GM23338 (cell line): ENCODE results near the gene CARMIL1. TPM values are rescaled to one million over a fixed set of nuclear protein-coding genes. Genes with fewer than 3 reads are reported as not detected.

Experiments used
- ATAC-seq: fragments of 200-7000 bp; cut with Tn5 transposase; 3 replicates; pipeline ENCODE4 v1.9.1; 2020
- DNase-seq: peaks from one replicate; pipeline ENCODE4 v3.0.0-alpha.2; 2015; ENCODE audit warnings: low spot score
- H2AFZ ChIP-seq: fragments of 200-600 bp; sonication (generic); 2 replicates; pipeline ENCODE4 v1.8.0; 2016; ENCODE audit warnings: antibody characterized with exemption, mild to moderate bottlenecking, moderate library complexity
- H3F3A ChIP-seq: fragments of 200-600 bp; sonication (generic); replicated peaks from 2 replicates; pipeline ENCODE4 v1.8.0; 2017; ENCODE audit warnings: antibody characterized with exemption, mixed run types, low read depth
- H3K27ac ChIP-seq: fragments of 200-600 bp; sonication (generic); 2 replicates; pipeline ENCODE4 v1.6.1; 2016; ENCODE audit warnings: low read depth
- H3K27me3 ChIP-seq: fragments of 200-600 bp; sonication (generic); 2 replicates; pipeline ENCODE4 v1.8.0; 2016; ENCODE audit warnings: mild to moderate bottlenecking, mixed run types, moderate library complexity; ENCODE audit not compliant: insufficient read depth
- H3K36me3 ChIP-seq: fragments of 200-600 bp; sonication (generic); 2 replicates; pipeline ENCODE4 v1.8.0; 2016; ENCODE audit warnings: mild to moderate bottlenecking; ENCODE audit not compliant: insufficient read depth
- H3K4me1 ChIP-seq: fragments of 200-600 bp; sonication (generic); 2 replicates; pipeline ENCODE4 v1.8.0; 2016; ENCODE audit warnings: mild to moderate bottlenecking, moderate library complexity; ENCODE audit not compliant: insufficient read depth
- H3K4me2 ChIP-seq: fragments of 200-600 bp; sonication (generic); 2 replicates; pipeline ENCODE4 v1.7.1; 2017; ENCODE audit warnings: mixed run types
- H3K4me3 ChIP-seq: fragments of 200-600 bp; sonication (generic); 2 replicates; pipeline ENCODE4 v1.6.1; 2016; ENCODE audit warnings: mixed run types
- H3K79me2 ChIP-seq: fragments of 200-600 bp; sonication (generic); replicated peaks from 2 replicates; pipeline ENCODE4 v1.8.0; 2017; ENCODE audit warnings: mild to moderate bottlenecking; ENCODE audit not compliant: insufficient read depth
- H3K9me2 ChIP-seq: fragments of 200-600 bp; sonication (generic); 2 replicates; pipeline ENCODE4 v1.8.0; 2017; ENCODE audit not compliant: insufficient read depth
- H4K20me1 ChIP-seq: fragments of 200-600 bp; sonication (generic); replicated peaks from 2 replicates; pipeline ENCODE4 v1.8.0; 2017; ENCODE audit warnings: mild to moderate bottlenecking; ENCODE audit not compliant: insufficient read depth
- H3K27ac Mint-ChIP-seq: 2 replicates; pipeline ENCODE4 v1.8.0; 2020; ENCODE audit warnings: inconsistent platforms, mild to moderate bottlenecking, moderate library complexity, mixed read lengths
- H3K27me3 Mint-ChIP-seq: 3 replicates; pipeline ENCODE4 v1.8.0; 2022; ENCODE audit warnings: low read depth, mild to moderate bottlenecking, moderate library complexity, mixed read lengths, inconsistent platforms; ENCODE audit not compliant: insufficient read depth, poor library complexity
- H3K36me3 Mint-ChIP-seq: 3 replicates; pipeline ENCODE4 v1.8.0; 2021; ENCODE audit warnings: low read depth, mild to moderate bottlenecking, inconsistent platforms, moderate library complexity, mixed read lengths
- H3K4me1 Mint-ChIP-seq: 3 replicates; pipeline ENCODE4 v1.8.0; 2020; ENCODE audit warnings: mild to moderate bottlenecking, inconsistent platforms, mixed read lengths
- H3K4me3 Mint-ChIP-seq: 3 replicates; pipeline ENCODE4 v1.8.0; 2021; ENCODE audit warnings: moderate library complexity, mild to moderate bottlenecking, inconsistent platforms, mixed read lengths
- H3K9me3 Mint-ChIP-seq: 3 replicates; pipeline ENCODE4 v1.8.0; 2020; ENCODE audit warnings: moderate library complexity, mild to moderate bottlenecking, inconsistent platforms, mixed read lengths
- CREB1 ChIP-seq: fragments of 250-450 bp; sonication (Bioruptor Pico); IDR thresholded peaks from 2 replicates; pipeline ENCODE4 v1.5.0; 2020; ENCODE audit warnings: low read depth, mild to moderate bottlenecking, moderate library complexity
- EZH2 ChIP-seq: fragments of 200-600 bp; sonication (generic); IDR thresholded peaks from one replicate; pipeline ENCODE4 v1.8.0; 2017; ENCODE audit warnings: antibody characterized with exemption, mild to moderate bottlenecking, low read depth; ENCODE audit not compliant: unreplicated experiment
- EZH2phosphoT487 ChIP-seq: fragments of 200-600 bp; sonication (generic); IDR thresholded peaks from one replicate; pipeline ENCODE4 v1.8.1; 2018; ENCODE audit warnings: antibody characterized with exemption; ENCODE audit not compliant: unreplicated experiment
- JUNB ChIP-seq: IDR thresholded peaks from one replicate; pipeline ENCODE4 v1.6.1; 2016; ENCODE audit warnings: antibody characterized with exemption; ENCODE audit not compliant: unreplicated experiment
- POLR2AphosphoS5 ChIP-seq: IDR thresholded peaks from 2 replicates; pipeline ENCODE4 v1.6.1; 2016; ENCODE audit warnings: antibody characterized with exemption, low read depth
- REST ChIP-seq: IDR thresholded peaks from one replicate; pipeline ENCODE4 v1.6.1; 2018; ENCODE audit warnings: antibody characterized with exemption; ENCODE audit not compliant: unreplicated experiment
- ZNF331 ChIP-seq: fragments of 250-450 bp; sonication (Bioruptor Pico); IDR thresholded peaks from 2 replicates; pipeline ENCODE4 v1.5.0; 2020; ENCODE audit warnings: low read depth, mild to moderate bottlenecking, moderate library complexity
- polyA plus RNA-seq: library from polyadenylated mRNA; unstranded; fragments of >200 nt; fragmentation: Nextera tagmentation; extraction: Ambion mirVana; gene quantifications from 2 replicates; pipeline ENCODE4 v1.2.1, GENCODE V29; 2016
- total RNA-seq: library from RNA; depleted of rRNA; stranded (reverse); fragments of >200 nt; shearing (Covaris generic); gene quantifications from 2 replicates; pipeline ENCODE4 v1.2.3, GENCODE V29; 2014
- TF ChIP-seq, protein P1 (sequence below): IDR thresholded peaks from 2 replicates; pipeline ENCODE4 v1.6.1; 2016; ENCODE audit warnings: antibody characterized with exemption
- TF ChIP-seq, protein P2 (sequence below): fragments of 250-450 bp; sonication (Bioruptor Pico); IDR thresholded peaks from 2 replicates; pipeline ENCODE4 v1.5.0; 2020; ENCODE audit warnings: mild to moderate bottlenecking, moderate library complexity

Gene CARMIL1
- total and polyA plus RNA-seq, 2 experiments from 2014 or later: 43.2 to 66.9 TPM

DNA sequence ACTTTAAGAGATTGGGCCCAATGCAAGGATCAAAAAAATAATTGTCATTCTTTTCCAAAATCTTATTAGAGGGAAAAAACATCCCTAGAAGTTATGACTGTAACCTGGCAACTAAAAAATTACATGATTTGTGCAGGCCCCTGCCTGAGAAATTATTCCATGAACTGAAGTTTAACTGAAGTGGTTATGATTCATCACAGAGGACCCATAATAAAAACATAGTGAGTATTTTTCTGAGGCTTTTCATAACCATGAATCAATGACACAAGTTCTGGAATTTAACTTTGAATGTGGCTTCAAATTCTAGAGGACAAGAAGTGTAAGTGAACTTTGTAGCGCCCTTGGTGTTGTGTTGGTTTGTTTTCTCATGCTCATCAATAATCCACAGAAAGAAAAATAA, 31.1 kb upstream of the CARMIL1 start (continued):
- TF ChIP-seq REST: no peak
- TF ChIP-seq CREB1 (CRISPR knock-in tag): no peak
- TF ChIP-seq EZH2: no peak
- no peak for TF ChIP-seq POLR2AphosphoS5

GRCh38 chr6:25249133-25249532, 30.0 kb upstream of the CARMIL1 start:
- no peak overlapping the region for H3K4me2 ChIP-seq
- Mint-ChIP-seq H3K36me3 (no peaks in the 10 kb centered on the region), H3K9me3 (no peaks in the 10 kb centered on the region), H3K27me3 (no peaks in the 10 kb centered on the region), H3K4me1 (peaks cover 5% of the 10 kb centered on the region; the same call in 2 of the 3 replicates), H3K4me3 (no peak overlapping the region), H3K27ac (no peak overlapping the region)
- no peaks in the 10 kb centered on the region for H3K36me3 ChIP-seq
- H3K79me2 ChIP-seq: no peaks in the 10 kb centered on the region
- ATAC-seq (no peak), DNase-seq (no peak)
- H2AFZ ChIP-seq: no peak overlapping the region
- no peak overlapping the region for H3K4me3 ChIP-seq
- no peaks in the 10 kb centered on the region for H3F3A ChIP-seq
- TF ChIP-seq POLR2AphosphoS5 (no peak), REST (no peak), CREB1 (CRISPR knock-in tag) (no peak), JUNB (no peak), ZNF331 (CRISPR knock-in tag) (no peak), EZH2phosphoT487 (no peak)
- TF ChIP-seq, protein P1, sequence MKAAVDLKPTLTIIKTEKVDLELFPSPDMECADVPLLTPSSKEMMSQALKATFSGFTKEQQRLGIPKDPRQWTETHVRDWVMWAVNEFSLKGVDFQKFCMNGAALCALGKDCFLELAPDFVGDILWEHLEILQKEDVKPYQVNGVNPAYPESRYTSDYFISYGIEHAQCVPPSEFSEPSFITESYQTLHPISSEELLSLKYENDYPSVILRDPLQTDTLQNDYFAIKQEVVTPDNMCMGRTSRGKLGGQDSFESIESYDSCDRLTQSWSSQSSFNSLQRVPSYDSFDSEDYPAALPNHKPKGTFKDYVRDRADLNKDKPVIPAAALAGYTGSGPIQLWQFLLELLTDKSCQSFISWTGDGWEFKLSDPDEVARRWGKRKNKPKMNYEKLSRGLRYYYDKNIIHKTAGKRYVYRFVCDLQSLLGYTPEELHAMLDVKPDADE: no peak
- TF ChIP-seq, protein P2, sequence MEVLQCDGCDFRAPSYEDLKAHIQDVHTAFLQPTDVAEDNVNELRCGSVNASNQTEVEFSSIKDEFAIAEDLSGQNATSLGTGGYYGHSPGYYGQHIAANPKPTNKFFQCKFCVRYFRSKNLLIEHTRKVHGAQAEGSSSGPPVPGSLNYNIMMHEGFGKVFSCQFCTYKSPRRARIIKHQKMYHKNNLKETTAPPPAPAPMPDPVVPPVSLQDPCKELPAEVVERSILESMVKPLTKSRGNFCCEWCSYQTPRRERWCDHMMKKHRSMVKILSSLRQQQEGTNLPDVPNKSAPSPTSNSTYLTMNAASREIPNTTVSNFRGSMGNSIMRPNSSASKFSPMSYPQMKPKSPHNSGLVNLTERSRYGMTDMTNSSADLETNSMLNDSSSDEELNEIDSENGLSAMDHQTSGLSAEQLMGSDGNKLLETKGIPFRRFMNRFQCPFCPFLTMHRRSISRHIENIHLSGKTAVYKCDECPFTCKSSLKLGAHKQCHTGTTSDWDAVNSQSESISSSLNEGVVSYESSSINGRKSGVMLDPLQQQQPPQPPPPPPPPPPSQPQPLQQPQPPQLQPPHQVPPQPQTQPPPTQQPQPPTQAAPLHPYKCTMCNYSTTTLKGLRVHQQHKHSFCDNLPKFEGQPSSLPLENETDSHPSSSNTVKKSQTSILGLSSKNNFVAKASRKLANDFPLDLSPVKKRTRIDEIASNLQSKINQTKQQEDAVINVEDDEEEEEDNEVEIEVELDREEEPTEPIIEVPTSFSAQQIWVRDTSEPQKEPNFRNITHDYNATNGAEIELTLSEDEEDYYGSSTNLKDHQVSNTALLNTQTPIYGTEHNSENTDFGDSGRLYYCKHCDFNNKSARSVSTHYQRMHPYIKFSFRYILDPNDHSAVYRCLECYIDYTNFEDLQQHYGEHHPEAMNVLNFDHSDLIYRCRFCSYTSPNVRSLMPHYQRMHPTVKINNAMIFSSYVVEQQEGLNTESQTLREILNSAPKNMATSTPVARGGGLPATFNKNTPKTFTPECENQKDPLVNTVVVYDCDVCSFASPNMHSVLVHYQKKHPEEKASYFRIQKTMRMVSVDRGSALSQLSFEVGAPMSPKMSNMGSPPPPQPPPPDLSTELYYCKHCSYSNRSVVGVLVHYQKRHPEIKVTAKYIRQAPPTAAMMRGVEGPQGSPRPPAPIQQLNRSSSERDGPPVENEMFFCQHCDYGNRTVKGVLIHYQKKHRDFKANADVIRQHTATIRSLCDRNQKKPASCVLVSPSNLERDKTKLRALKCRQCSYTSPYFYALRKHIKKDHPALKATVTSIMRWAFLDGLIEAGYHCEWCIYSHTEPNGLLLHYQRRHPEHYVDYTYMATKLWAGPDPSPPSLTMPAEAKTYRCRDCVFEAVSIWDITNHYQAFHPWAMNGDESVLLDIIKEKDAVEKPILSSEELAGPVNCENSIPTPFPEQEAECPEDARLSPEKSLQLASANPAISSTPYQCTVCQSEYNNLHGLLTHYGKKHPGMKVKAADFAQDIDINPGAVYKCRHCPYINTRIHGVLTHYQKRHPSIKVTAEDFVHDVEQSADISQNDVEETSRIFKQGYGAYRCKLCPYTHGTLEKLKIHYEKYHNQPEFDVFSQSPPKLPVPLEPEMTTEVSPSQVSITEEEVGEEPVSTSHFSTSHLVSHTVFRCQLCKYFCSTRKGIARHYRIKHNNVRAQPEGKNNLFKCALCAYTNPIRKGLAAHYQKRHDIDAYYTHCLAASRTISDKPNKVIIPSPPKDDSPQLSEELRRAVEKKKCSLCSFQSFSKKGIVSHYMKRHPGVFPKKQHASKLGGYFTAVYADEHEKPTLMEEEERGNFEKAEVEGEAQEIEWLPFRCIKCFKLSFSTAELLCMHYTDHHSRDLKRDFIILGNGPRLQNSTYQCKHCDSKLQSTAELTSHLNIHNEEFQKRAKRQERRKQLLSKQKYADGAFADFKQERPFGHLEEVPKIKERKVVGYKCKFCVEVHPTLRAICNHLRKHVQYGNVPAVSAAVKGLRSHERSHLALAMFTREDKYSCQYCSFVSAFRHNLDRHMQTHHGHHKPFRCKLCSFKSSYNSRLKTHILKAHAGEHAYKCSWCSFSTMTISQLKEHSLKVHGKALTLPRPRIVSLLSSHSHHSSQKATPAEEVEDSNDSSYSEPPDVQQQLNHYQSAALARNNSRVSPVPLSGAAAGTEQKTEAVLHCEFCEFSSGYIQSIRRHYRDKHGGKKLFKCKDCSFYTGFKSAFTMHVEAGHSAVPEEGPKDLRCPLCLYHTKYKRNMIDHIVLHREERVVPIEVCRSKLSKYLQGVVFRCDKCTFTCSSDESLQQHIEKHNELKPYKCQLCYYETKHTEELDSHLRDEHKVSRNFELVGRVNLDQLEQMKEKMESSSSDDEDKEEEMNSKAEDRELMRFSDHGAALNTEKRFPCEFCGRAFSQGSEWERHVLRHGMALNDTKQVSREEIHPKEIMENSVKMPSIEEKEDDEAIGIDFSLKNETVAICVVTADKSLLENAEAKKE (CRISPR knock-in tag): no peak
- no peak overlapping the region for H3K27ac ChIP-seq
- H3K27me3 ChIP-seq: no peaks in the 10 kb centered on the region
- no peaks in the 10 kb centered on the region for H3K4me1 ChIP-seq
- no peaks in the 10 kb centered on the region for H4K20me1 ChIP-seq
- H3K9me2 ChIP-seq: no peaks in the 10 kb centered on the region
